Astrocyte (in vitro differentiated cells and primary cell): ENCODE measurements around the gene MLST8. TPM values are rescaled to one million over a fixed set of nuclear protein-coding genes. Genes with fewer than 3 reads are reported as not detected.
A peak's percentile ranks its signal among the peaks of the same experiment; 100 is the strongest.

Experiments used
- DNase-seq: peaks from one replicate; pipeline ENCODE4 v3.0.0-alpha.2; 2010; ENCODE audit warnings: low read depth
- FAIRE-seq: peaks from 2 replicates; lab custom pipeline; 2011; peaks lifted over from hg19 to GRCh38; lab: Jason Lieb, UNC
- H2AFZ ChIP-seq: 2 replicates; pipeline ENCODE4 v1.6.0; 2012; ENCODE audit warnings: low read depth, low read length, inconsistent platforms
- H3K27ac ChIP-seq: 2 replicates; pipeline ENCODE4 v1.5.1; 2011; ENCODE audit warnings: low read depth, low read length, inconsistent platforms
- H3K27me3 ChIP-seq: 2 replicates; pipeline ENCODE4 v1.6.0; 2011; ENCODE audit warnings: low read length, inconsistent platforms; ENCODE audit not compliant: insufficient read depth
- H3K36me3 ChIP-seq: 2 replicates; pipeline ENCODE4 v1.5.1; 2011; ENCODE audit warnings: low read length, inconsistent platforms; ENCODE audit not compliant: insufficient read depth
- H3K4me1 ChIP-seq: 2 replicates; pipeline ENCODE4 v1.5.1; 2011; ENCODE audit warnings: low read length, inconsistent platforms; ENCODE audit not compliant: insufficient read depth
- H3K4me2 ChIP-seq: 2 replicates; pipeline ENCODE4 v1.6.0; 2012; ENCODE audit warnings: low read length, inconsistent platforms
- H3K4me3 ChIP-seq: 2 replicates; pipeline ENCODE4 v1.5.1; 2011; ENCODE audit warnings: low read depth, mild to moderate bottlenecking, low read length, inconsistent platforms; ENCODE audit not compliant: insufficient read depth
- H3K79me2 ChIP-seq: 2 replicates; pipeline ENCODE4 v1.6.0; 2012; ENCODE audit warnings: mild to moderate bottlenecking, low read length, inconsistent platforms; ENCODE audit not compliant: insufficient read depth
- H3K9ac ChIP-seq: 2 replicates; pipeline ENCODE4 v1.6.0; 2012; ENCODE audit warnings: mild to moderate bottlenecking, low read length, inconsistent platforms
- H3K9me3 ChIP-seq: 2 replicates; pipeline ENCODE4 v1.5.1; 2012; ENCODE audit warnings: low read depth, mild to moderate bottlenecking, low read length, inconsistent platforms; ENCODE audit not compliant: insufficient read depth
- H4K20me1 ChIP-seq: 2 replicates; pipeline ENCODE4 v1.6.0; 2012; ENCODE audit warnings: low read length, inconsistent platforms; ENCODE audit not compliant: insufficient read depth
- H3K27ac Mint-ChIP-seq: one replicate; pipeline ENCODE4 v1.8.0; 2021; ENCODE audit warnings: mild to moderate bottlenecking, mixed read lengths; ENCODE audit not compliant: unreplicated experiment
- H3K27me3 Mint-ChIP-seq: one replicate; pipeline ENCODE4 v1.8.0; 2021; ENCODE audit warnings: low read depth, mixed read lengths; ENCODE audit not compliant: unreplicated experiment
- H3K36me3 Mint-ChIP-seq: one replicate; pipeline ENCODE4 v1.8.0; 2021; ENCODE audit warnings: low read depth, mixed read lengths; ENCODE audit not compliant: unreplicated experiment
- H3K4me1 Mint-ChIP-seq: one replicate; pipeline ENCODE4 v1.8.0; 2021; ENCODE audit warnings: low read depth, mixed read lengths; ENCODE audit not compliant: unreplicated experiment
- H3K4me3 Mint-ChIP-seq: one replicate; pipeline ENCODE4 v1.8.0; 2021; ENCODE audit warnings: mild to moderate bottlenecking, moderate library complexity, mixed read lengths; ENCODE audit not compliant: unreplicated experiment
- H3K9me3 Mint-ChIP-seq: one replicate; pipeline ENCODE4 v1.8.0; 2021; ENCODE audit warnings: mild to moderate bottlenecking, mixed read lengths; ENCODE audit not compliant: unreplicated experiment
- EZH2 ChIP-seq: IDR thresholded peaks from 2 replicates; pipeline ENCODE4 v1.6.1; 2012; ENCODE audit warnings: mild to moderate bottlenecking, low read length, inconsistent platforms; ENCODE audit not compliant: insufficient read depth
- total RNA-seq: library from RNA; stranded (reverse); gene quantifications from 2 replicates; pipeline ENCODE4 v1.2.1, GENCODE V29; 2021
- TF ChIP-seq, protein P1 (sequence below): IDR thresholded peaks from 2 replicates; pipeline ENCODE4 v1.5.1; 2011; ENCODE audit warnings: low read depth, mild to moderate bottlenecking, inconsistent platforms, low read length, moderate library complexity; ENCODE audit not compliant: insufficient read depth

The MLST8 gene
- total RNA-seq, 1 donor from 2014 or later, result 34.7 TPM

DNA sequence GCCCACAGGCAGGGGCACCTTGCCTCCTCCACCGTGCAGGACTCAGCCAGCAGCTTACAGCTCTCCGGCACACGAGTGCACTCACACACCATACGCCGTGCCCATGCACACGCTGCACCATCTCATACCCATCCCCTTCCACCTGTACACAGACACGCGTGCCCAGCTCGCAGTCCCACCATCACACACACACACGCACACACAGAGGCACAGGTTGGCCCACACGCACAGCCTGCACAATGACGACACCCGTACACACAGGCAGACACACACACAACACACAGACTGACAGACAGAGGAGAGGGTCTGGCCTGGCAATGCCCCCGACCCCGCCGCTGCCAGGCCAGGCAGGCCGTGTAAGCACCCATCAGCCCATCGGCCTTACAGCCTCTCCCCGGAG is 20.9 kb upstream of the MLST8 start:
- H3K4me1 Mint-ChIP-seq, result no peaks in the 10 kb centered on the region
- Histone ChIP-seq H3K4me1 (no peaks in the 10 kb centered on the region), H3K4me2 (no peak overlapping the region), H3K27me3 (no peaks in the 10 kb centered on the region), H2AFZ (no peak overlapping the region), H3K36me3 (no peaks in the 10 kb centered on the region), H3K9ac (no peak overlapping the region), H3K9me3 (no peaks in the 10 kb centered on the region), H4K20me1 (no peaks in the 10 kb centered on the region), H3K27ac (no peak overlapping the region), H3K4me3 (no peak overlapping the region), H3K79me2 (no peaks in the 10 kb centered on the region)
- DNase-seq, result no peak
- no peak for TF ChIP-seq EZH2
- H3K9me3 Mint-ChIP-seq, result no peaks in the 10 kb centered on the region
- peaks cover 2% of the 10 kb centered on the region for H3K36me3 Mint-ChIP-seq
- no peak for FAIRE-seq
- no peak overlapping the region for H3K4me3 Mint-ChIP-seq
- no peak overlapping the region for H3K27ac Mint-ChIP-seq
- peaks cover 3% of the 10 kb centered on the region for H3K27me3 Mint-ChIP-seq

GRCh38 chr16:2184962-2185361 is 20.3 kb upstream of the MLST8 start:
- Histone ChIP-seq H3K36me3 (no peaks in the 10 kb centered on the region), H3K4me2 (no peak overlapping the region), H2AFZ (no peak overlapping the region), H4K20me1 (no peaks in the 10 kb centered on the region), H3K27me3 (no peaks in the 10 kb centered on the region), H3K4me1 (no peaks in the 10 kb centered on the region), H3K4me3 (no peak overlapping the region), H3K27ac (no peak overlapping the region), H3K9me3 (no peaks in the 10 kb centered on the region), H3K9ac (no peak overlapping the region), H3K79me2 (no peaks in the 10 kb centered on the region)
- Mint-ChIP-seq H3K27ac (no peak overlapping the region), H3K9me3 (no peaks in the 10 kb centered on the region), H3K27me3 (peaks cover 3% of the 10 kb centered on the region), H3K36me3 (peaks cover 2% of the 10 kb centered on the region), H3K4me1 (no peaks in the 10 kb centered on the region), H3K4me3 (no peak overlapping the region)
- TF ChIP-seq, protein P1, sequence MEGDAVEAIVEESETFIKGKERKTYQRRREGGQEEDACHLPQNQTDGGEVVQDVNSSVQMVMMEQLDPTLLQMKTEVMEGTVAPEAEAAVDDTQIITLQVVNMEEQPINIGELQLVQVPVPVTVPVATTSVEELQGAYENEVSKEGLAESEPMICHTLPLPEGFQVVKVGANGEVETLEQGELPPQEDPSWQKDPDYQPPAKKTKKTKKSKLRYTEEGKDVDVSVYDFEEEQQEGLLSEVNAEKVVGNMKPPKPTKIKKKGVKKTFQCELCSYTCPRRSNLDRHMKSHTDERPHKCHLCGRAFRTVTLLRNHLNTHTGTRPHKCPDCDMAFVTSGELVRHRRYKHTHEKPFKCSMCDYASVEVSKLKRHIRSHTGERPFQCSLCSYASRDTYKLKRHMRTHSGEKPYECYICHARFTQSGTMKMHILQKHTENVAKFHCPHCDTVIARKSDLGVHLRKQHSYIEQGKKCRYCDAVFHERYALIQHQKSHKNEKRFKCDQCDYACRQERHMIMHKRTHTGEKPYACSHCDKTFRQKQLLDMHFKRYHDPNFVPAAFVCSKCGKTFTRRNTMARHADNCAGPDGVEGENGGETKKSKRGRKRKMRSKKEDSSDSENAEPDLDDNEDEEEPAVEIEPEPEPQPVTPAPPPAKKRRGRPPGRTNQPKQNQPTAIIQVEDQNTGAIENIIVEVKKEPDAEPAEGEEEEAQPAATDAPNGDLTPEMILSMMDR, result no peak
- TF ChIP-seq EZH2, result no peak
- FAIRE-seq (no peak), DNase-seq (no peak)

GRCh38 chr16:2186064-2186463 is 19.2 kb upstream of the MLST8 start:
- H3K4me3 Mint-ChIP-seq, result no peak overlapping the region
- H3K27ac ChIP-seq, result no peak overlapping the region

More at GRCh38 chr16:2186064-2186463, 19.2 kb upstream of the MLST8 start:
- TF ChIP-seq, protein P1, result no peak
- TF ChIP-seq EZH2, result no peak
- Histone ChIP-seq H3K79me2 (no peaks in the 10 kb centered on the region), H2AFZ (no peak overlapping the region), H3K4me3 (no peak overlapping the region), H3K4me2 (no peak overlapping the region), H3K9me3 (no peaks in the 10 kb centered on the region), H4K20me1 (no peaks in the 10 kb centered on the region), H3K9ac (no peak overlapping the region), H3K27me3 (no peaks in the 10 kb centered on the region), H3K36me3 (no peaks in the 10 kb centered on the region), H3K4me1 (no peaks in the 10 kb centered on the region)
- Mint-ChIP-seq H3K9me3 (no peaks in the 10 kb centered on the region), H3K36me3 (peaks cover 2% of the 10 kb centered on the region), H3K4me1 (no peaks in the 10 kb centered on the region), H3K27me3 (peaks cover 3% of the 10 kb centered on the region), H3K27ac (peak overlapping the region; percentile 75)
- no peak for FAIRE-seq
- DNase-seq, result no peak
